HCT116 (cell line): Measurements from ENCODE around the gene HYAL4. TPM values are rescaled to one million over a fixed set of nuclear protein-coding genes. Genes with fewer than 3 reads are reported as not detected.

Experiments used
- ATAC-seq: fragments of 200-7000 bp; cut with Tn5 transposase; 2 replicates; pipeline ENCODE4 v1.9.1; 2020; ENCODE audit warnings: mild to moderate bottlenecking, moderate library complexity
- BruUV-seq: library from RNA; stranded (reverse); fragments of 400-500 nt; replicated peaks from 2 replicates; lab custom pipeline; 2021; lab: Mats Ljungman, UMichigan
- CTCF ChIA-PET: fragments of 300-600 bp; sonication (Branson Sonifier 250); formaldehyde crosslinking; loops from one replicate; lab custom pipeline; 2021; ENCODE audit warnings: antibody characterized with exemption; lab: Charles Lee
- POLR2A ChIA-PET: fragments of 300-600, 350-600 bp; sonication (Branson Sonifier 250); formaldehyde crosslinking; loops from one replicate; lab custom pipeline; 2021; ENCODE audit warnings: antibody characterized with exemption; lab: Charles Lee
- RAD21 ChIA-PET, 2 experiments: fragments of 300-600 bp; sonication (Branson Sonifier 250); formaldehyde crosslinking; loops; one replicate each; lab custom pipeline; 2023; ENCODE audit warnings: low total read pairs in 2 of 2; ENCODE audit not compliant: uncharacterized antibody in 2 of 2, unreplicated experiment in 2 of 2, low non-redundant PET in 1 of 2; lab: Charles Lee
- DNase-seq: peaks from one replicate; pipeline ENCODE4 v3.0.0-alpha.2; 2010; ENCODE audit warnings: low read depth, low spot score
- H2AFZ ChIP-seq: fragments of 200-600 bp; shearing (Covaris generic), sonication (generic); 2 replicates; pipeline ENCODE4 v1.6.1; 2017; ENCODE audit warnings: low read depth, mixed run types, mixed read lengths, antibody characterized with exemption, low read length; ENCODE audit not compliant: poor library complexity, severe bottlenecking
- H3K27ac ChIP-seq: 2 replicates; pipeline ENCODE4 v1.5.1; 2012; ENCODE audit warnings: low read depth, low read length
- H3K27me3 ChIP-seq: fragments of 200-600 bp; sonication (generic); 2 replicates; pipeline ENCODE4 v1.6.1; 2016; ENCODE audit warnings: mixed run types, low read length, mixed read lengths; ENCODE audit not compliant: insufficient read depth
- H3K36me3 ChIP-seq, 2 experiments: fragments of 200-500 bp in 1 of 2; fragments of 200-600 bp in 1 of 2; sonication (Bioruptor generic) in 1 of 2; sonication (generic) in 1 of 2; 2 replicates each; pipeline versions ENCODE4 v1.5.1 to v1.6.1; 2014 to 2016; ENCODE audit warnings: low read length in 2 of 2, inconsistent platforms in 1 of 2, mixed read lengths in 1 of 2, mixed run types in 1 of 2; ENCODE audit not compliant: insufficient read depth in 2 of 2, control insufficient read depth in 1 of 2
- H3K4me1 ChIP-seq, 2 experiments: fragments of 200-600 bp in 1 of 2; sonication (generic) in 1 of 2; 2 replicates each; pipeline versions ENCODE4 v1.5.1 to v1.6.1; 2012 to 2017; ENCODE audit warnings: low read length in 2 of 2, inconsistent platforms in 1 of 2, mild to moderate bottlenecking in 1 of 2, mixed read lengths in 1 of 2, mixed run types in 1 of 2, moderate library complexity in 1 of 2; ENCODE audit not compliant: insufficient read depth in 2 of 2, control insufficient read depth in 1 of 2
- H3K4me2 ChIP-seq: fragments of 200-600 bp; sonication (generic); 2 replicates; pipeline ENCODE4 v1.6.1; 2017; ENCODE audit warnings: mixed run types, low read length, mixed read lengths
- H3K4me3 ChIP-seq, 2 experiments: fragments of 200-600 bp in 1 of 2; sonication (generic) in 1 of 2; replicated peaks in 1 of 2; 2 replicates each; pipeline ENCODE4 v1.5.1; 2011 to 2016; ENCODE audit warnings: low read length in 2 of 2, control low read depth in 1 of 2, low read depth in 1 of 2, mild to moderate bottlenecking in 1 of 2, mixed read lengths in 1 of 2, mixed run types in 1 of 2
- H3K79me2 ChIP-seq: fragments of 200-600 bp; sonication (generic); 2 replicates; pipeline ENCODE4 v1.6.1; 2017; ENCODE audit warnings: mild to moderate bottlenecking, mixed run types, low read length, moderate library complexity, mixed read lengths; ENCODE audit not compliant: insufficient read depth
- H3K9ac ChIP-seq: fragments of 200-600 bp; sonication (generic); 2 replicates; pipeline ENCODE4 v1.6.1; 2016; ENCODE audit warnings: low read length, mixed read lengths
- H3K9me2 ChIP-seq: fragments of 200-600 bp; sonication (generic), shearing (Covaris generic); 2 replicates; pipeline ENCODE4 v1.6.1; 2017; ENCODE audit warnings: mixed run types, mild to moderate bottlenecking, moderate library complexity; ENCODE audit not compliant: insufficient read depth
- H3K9me3 ChIP-seq, 2 experiments: fragments of 200-500 bp in 1 of 2; fragments of 200-600 bp in 1 of 2; sonication (Bioruptor generic) in 1 of 2; sonication (generic) in 1 of 2; 2 replicates each; pipeline ENCODE4 v1.6.1; 2014 to 2017; ENCODE audit warnings: low read length in 2 of 2, mixed read lengths in 2 of 2, inconsistent platforms in 1 of 2, low read depth in 1 of 2, mild to moderate bottlenecking in 1 of 2, mixed run types in 1 of 2, moderate library complexity in 1 of 2; ENCODE audit not compliant: control insufficient read depth in 1 of 2, insufficient read depth in 1 of 2
- H4K20me1 ChIP-seq: fragments of 200-600 bp; sonication (generic), shearing (Covaris generic); 2 replicates; pipeline ENCODE4 v1.6.1; 2017; ENCODE audit warnings: mixed run types, mild to moderate bottlenecking, moderate library complexity; ENCODE audit not compliant: insufficient read depth
- CBX3 ChIP-seq: IDR thresholded peaks from 2 replicates; pipeline ENCODE4 v1.6.1; 2012; ENCODE audit warnings: low read depth
- CEBPB ChIP-seq: IDR thresholded peaks from 2 replicates; pipeline ENCODE4 v1.6.1; 2012; ENCODE audit warnings: low read depth
- EGR1 ChIP-seq: IDR thresholded peaks from 2 replicates; pipeline ENCODE4 v1.6.1; 2012; ENCODE audit warnings: low read depth
- ELF1 ChIP-seq: IDR thresholded peaks from 2 replicates; pipeline ENCODE4 v1.6.1; 2012; ENCODE audit warnings: low read depth, borderline replicate concordance
- EZH2 ChIP-seq: fragments of 200-600 bp; sonication (generic); IDR thresholded peaks from 2 replicates; pipeline ENCODE4 v1.6.1; 2017; ENCODE audit warnings: antibody characterized with exemption, mixed run types
- MAX ChIP-seq: IDR thresholded peaks from 2 replicates; pipeline ENCODE4 v1.6.1; 2012
- POLR2A ChIP-seq: IDR thresholded peaks from 2 replicates; pipeline ENCODE4 v1.7.0; 2011; ENCODE audit warnings: borderline replicate concordance; ENCODE audit not compliant: insufficient read depth, insufficient read length; ENCODE audit errors: extremely low read depth
- REST ChIP-seq: IDR thresholded peaks from 2 replicates; pipeline ENCODE4 v1.6.1; 2012; ENCODE audit warnings: low read depth
- SP1 ChIP-seq: IDR thresholded peaks from 2 replicates; pipeline ENCODE4 v1.6.1; 2012; ENCODE audit warnings: low read depth
- ZNF274 ChIP-seq: fragments of 200-500 bp; sonication (Bioruptor generic); IDR thresholded peaks from 2 replicates; pipeline ENCODE4 v1.6.1; 2014; ENCODE audit warnings: mild to moderate bottlenecking, low read depth, low read length, inconsistent platforms
- intact Hi-C: fragments of 100-400 bp; cut with micrococcal nuclease; formaldehyde crosslinking; loops from 2 replicates; pipeline ENCODE4 v1.10.0; 2022
- total RNA-seq: library from RNA; stranded (reverse); gene quantifications from one replicate; pipeline ENCODE4 v1.2.1, GENCODE V29; 2021; ENCODE audit not compliant: unreplicated experiment
- TF ChIP-seq, protein P1 (sequence below): IDR thresholded peaks from 2 replicates; pipeline ENCODE4 v1.6.1; 2011; ENCODE audit warnings: mild to moderate bottlenecking, low read length, moderate library complexity; ENCODE audit not compliant: insufficient replicate concordance; ENCODE audit errors: extremely low read depth
- TF ChIP-seq, protein P2 (sequence below), 3 experiments: fragments of 200-600 bp in 1 of 3; sonication (generic) in 1 of 3; IDR thresholded peaks in 2 of 3; conservative IDR thresholded peaks in 1 of 3; 2 replicates each; pipeline ENCODE4 v1.5.1; 2012 to 2017; ENCODE audit warnings: low read depth in 2 of 3, low read length in 2 of 3, antibody characterized with exemption in 1 of 3, borderline replicate concordance in 1 of 3, control low read depth in 1 of 3, mild to moderate bottlenecking in 1 of 3, mixed read lengths in 1 of 3, mixed run types in 1 of 3, moderate library complexity in 1 of 3; ENCODE audit not compliant: insufficient read depth in 1 of 3

The HYAL4 gene
- total RNA-seq, 1 experiment from 2014 or later = not detected

GRCh38 chr7:123923599-123923998, 78.6 kb downstream of the HYAL4 start:
- ChIA-PET CTCF (no interaction called here), RAD21 (no interaction called here)

GRCh38 chr7:123924941-123925340, 80.0 kb downstream of the HYAL4 start, which contains the start of gene SPAM1:
SPAM1 (plus strand) TSS chr7:123925241; CDS start chr7:123953571, 28,330 bp downstream.
- Histone ChIP-seq H2AFZ (no peak within 1 kb of the TSS), H3K4me1 (peaks cover 6 to 15% of the 10 kb centered on the region in 2 experiments; a peak in 3 of 4 replicates), H3K27me3 (no peaks in the 10 kb centered on the region), H3K9me3 (no peaks in the 10 kb centered on the region), H3K9ac (no peak within 1 kb of the TSS), H4K20me1 (no peaks in the 10 kb centered on the region), H3K4me2 (no peak within 1 kb of the TSS), H3K79me2 (no peaks in the 10 kb centered on the region), H3K27ac (no peak within 1 kb of the TSS), H3K4me3 (no peak within 1 kb of the TSS), H3K36me3 (no peaks in the 10 kb centered on the region), H3K9me2 (no peaks in the 10 kb centered on the region)
- DNase-seq (no peak), ATAC-seq (no peak)
- CTCF ChIA-PET = no interaction called here
- POLR2A ChIA-PET = no interaction called here
- intact Hi-C loops = no loop called here
- BruUV-seq = no TSS peak
- RAD21 ChIA-PET = no interaction called here
- TF ChIP-seq EZH2 (no peak), POLR2A (no peak), CEBPB (no peak), MAX (no peak), CBX3 (no peak), ELF1 (no peak), REST (no peak), EGR1 (no peak)
- TF ChIP-seq, protein P1, sequence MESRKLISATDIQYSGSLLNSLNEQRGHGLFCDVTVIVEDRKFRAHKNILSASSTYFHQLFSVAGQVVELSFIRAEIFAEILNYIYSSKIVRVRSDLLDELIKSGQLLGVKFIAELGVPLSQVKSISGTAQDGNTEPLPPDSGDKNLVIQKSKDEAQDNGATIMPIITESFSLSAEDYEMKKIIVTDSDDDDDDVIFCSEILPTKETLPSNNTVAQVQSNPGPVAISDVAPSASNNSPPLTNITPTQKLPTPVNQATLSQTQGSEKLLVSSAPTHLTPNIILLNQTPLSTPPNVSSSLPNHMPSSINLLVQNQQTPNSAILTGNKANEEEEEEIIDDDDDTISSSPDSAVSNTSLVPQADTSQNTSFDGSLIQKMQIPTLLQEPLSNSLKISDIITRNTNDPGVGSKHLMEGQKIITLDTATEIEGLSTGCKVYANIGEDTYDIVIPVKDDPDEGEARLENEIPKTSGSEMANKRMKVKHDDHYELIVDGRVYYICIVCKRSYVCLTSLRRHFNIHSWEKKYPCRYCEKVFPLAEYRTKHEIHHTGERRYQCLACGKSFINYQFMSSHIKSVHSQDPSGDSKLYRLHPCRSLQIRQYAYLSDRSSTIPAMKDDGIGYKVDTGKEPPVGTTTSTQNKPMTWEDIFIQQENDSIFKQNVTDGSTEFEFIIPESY = no peak
- TF ChIP-seq, protein P2, sequence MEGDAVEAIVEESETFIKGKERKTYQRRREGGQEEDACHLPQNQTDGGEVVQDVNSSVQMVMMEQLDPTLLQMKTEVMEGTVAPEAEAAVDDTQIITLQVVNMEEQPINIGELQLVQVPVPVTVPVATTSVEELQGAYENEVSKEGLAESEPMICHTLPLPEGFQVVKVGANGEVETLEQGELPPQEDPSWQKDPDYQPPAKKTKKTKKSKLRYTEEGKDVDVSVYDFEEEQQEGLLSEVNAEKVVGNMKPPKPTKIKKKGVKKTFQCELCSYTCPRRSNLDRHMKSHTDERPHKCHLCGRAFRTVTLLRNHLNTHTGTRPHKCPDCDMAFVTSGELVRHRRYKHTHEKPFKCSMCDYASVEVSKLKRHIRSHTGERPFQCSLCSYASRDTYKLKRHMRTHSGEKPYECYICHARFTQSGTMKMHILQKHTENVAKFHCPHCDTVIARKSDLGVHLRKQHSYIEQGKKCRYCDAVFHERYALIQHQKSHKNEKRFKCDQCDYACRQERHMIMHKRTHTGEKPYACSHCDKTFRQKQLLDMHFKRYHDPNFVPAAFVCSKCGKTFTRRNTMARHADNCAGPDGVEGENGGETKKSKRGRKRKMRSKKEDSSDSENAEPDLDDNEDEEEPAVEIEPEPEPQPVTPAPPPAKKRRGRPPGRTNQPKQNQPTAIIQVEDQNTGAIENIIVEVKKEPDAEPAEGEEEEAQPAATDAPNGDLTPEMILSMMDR (IDR thresholded peaks at IDR 0.05 in 2 of 3, conservative IDR thresholded peaks at IDR 0.05 in 1 of 3; ENCODE audit: borderline replicate concordance in 1 of 3, insufficient read depth in 1 of 3, low read depth in 2 of 3, low read length in 2 of 3) = no peak

More at GRCh38 chr7:123923599-123923998, 78.6 kb downstream of the HYAL4 start:
- no peaks in the 10 kb centered on the region for H3K9me2 ChIP-seq
- H3K27ac ChIP-seq = no peak overlapping the region
- no peak overlapping the region for H3K9ac ChIP-seq
- no peaks in the 10 kb centered on the region for H3K36me3 ChIP-seq
- H2AFZ ChIP-seq = no peak overlapping the region
- ATAC-seq = no peak
- POLR2A ChIA-PET = no interaction called here
- no peak for DNase-seq
- H3K4me2 ChIP-seq = no peak overlapping the region
- no peaks in the 10 kb centered on the region for H4K20me1 ChIP-seq
- intact Hi-C loops = no loop called here
- TF ChIP-seq MAX (no peak), SP1 (no peak), ZNF274 (no peak)
- TF ChIP-seq, all 23 proteins: peak for 0
- Histone ChIP-seq H3K4me3 (no peak overlapping the region), H3K27me3 (no peaks in the 10 kb centered on the region), H3K79me2 (no peaks in the 10 kb centered on the region), H3K4me1 (peaks cover 0 to 2% of the 10 kb centered on the region in 2 experiments; a peak in 2 of 4 replicates), H3K9me3 (no peaks in the 10 kb centered on the region)
- no TSS peak for BruUV-seq
